Iris pigment epithelial cell (primary cell): ENCODE measurements around the gene SLC25A25.
"Not testable (repeated sequence)": the region's sequence is repeated elsewhere in the genome, so short reads cannot be mapped to it uniquely, and the experiment has no call there.

Experiments
- DNase-seq: peaks from one replicate; pipeline ENCODE4 v3.0.0-alpha.2; 2011; ENCODE audit warnings: low read depth

SLC25A25 gene

GRCh38 chr9:128067645-128068385, at the start of gene SLC25A25:
Gene SLC25A25 (plus strand): TSS chr9:128068232. CDS start chr9:128068320, 88 bp downstream.
- peak; percentile 99 for DNase-seq

DNA sequence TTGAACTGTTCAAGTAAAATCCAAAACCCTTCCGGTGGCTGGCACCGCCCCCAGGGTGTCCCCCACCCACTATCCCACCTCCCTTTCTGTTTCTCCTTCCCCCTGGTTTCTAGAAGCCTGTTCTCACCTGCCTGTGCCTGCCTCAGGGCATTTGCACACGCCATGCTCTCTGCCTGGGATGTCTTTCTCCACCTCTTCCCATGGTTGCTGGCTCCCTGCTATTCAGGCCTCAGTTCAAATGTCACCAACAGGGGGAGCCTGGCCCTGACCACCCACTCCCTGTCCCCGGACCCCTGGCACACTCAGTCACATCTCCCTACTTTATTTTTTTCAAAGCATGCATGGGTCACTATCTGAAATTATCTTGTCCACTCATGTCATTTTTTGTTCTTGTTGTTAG, 47.3 kb upstream of the SLC25A25 start:
- no peak for DNase-seq

DNA sequence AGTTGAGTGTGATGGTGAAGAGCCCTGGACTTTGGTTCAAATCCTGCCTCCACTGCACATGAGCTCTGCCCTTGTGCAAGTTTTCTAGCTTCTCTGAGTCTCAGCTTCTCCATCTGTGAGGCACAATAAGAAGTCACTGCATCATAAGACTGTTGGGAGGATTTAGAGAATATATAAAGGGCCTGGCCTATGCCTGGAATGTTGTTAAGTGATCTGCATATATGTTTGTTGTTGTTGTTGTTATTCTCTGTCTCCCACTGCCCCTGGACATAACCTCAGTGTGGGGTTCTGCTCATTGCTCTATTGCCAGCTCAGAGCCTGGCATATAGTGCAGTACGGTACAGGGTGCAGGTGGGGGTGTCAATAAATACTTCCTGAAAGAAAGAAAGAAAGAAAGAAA, 46.9 kb upstream of the SLC25A25 start:
- no peak for DNase-seq

DNA sequence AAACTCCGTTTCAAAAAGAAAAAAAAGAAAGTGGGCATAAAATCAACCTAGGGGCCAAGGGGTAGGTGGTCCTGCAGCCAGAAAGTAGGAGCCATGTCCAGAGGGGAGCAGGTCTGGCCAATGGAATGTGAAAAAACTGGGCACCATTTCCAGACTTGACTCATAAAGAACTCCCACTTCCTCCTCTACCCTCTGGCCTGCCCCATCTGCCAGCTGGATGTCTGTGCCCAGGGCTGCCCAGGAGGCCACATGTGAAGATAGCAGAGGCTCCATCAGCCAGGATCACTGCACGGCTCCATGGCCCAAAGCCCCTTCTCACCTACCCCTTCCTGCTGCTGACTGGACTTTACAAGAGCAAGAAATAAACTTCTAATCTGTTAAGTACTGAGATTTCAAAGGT, 45.1 kb upstream of the SLC25A25 start:
- DNase-seq = no peak

DNA sequence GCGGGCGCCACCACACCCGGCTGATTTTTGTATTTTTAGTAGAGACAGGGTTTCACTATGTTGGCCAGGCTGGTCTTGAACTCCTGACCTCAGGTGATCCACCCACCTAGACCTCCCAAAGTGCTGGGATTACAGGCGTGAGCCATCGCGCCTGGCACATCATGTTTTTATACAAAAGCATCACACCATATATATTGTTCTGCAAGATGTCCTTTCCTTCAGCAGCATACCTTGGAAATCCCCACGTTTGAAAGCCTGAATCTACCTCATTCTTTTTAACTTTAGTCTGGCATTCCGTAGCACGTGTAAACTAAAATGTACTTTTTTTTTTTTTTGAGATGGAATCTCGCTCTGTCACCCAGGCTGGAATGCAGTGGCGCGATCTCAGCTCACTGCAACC, 44.4 kb upstream of the SLC25A25 start:
- not testable (repeated sequence) for DNase-seq

- no peak for DNase-seq
These were observed 43.2 kb upstream of the SLC25A25 start for GRCh38 chr9:128024761-128025308.

DNA sequence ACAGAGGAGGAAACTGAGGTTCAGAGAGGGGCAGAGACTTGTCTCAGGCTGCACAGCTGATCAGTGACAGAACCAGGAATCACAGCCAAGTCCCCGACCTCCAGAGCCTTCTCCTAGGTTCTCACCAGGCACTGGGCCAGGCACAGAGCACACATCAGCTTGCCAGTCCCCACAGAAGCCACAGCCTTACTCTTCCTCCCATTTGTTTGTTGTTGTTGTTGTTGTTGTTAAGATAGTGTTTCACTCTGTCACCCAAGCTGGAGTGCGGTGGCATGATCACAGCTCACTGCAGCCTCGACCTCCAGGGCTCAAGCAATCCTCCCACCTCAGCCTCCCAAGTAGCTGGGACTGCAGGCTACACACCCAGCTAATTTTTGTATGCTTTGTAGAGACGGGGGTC, 42.3 kb upstream of the SLC25A25 start:
- no peak for DNase-seq

DNA sequence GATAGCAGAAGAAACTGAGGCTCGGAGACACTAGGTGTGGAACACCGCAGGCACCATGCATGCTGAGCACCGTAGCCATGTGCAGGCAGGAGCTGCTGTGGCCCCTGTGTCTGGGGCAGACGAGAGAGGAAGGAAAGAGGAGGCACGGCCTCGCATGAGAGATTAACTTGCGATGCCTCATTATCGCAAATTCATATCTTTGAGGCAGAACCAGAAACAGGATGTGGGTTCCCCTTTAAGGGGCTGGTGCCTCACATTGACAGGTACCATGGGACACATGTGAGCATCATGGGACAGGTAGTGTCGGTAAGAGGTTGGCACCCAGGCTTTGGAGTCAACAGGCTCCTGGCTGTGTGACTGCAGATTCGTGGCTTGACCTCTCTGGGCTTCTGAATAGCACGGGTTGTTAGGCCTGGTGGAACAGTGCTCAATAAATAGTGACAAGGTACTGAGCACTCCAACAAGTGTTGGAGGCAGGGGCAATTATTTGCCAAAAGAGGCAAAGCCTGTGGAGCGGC, 41.7 kb upstream of the SLC25A25 start:
- no peak for DNase-seq

DNA sequence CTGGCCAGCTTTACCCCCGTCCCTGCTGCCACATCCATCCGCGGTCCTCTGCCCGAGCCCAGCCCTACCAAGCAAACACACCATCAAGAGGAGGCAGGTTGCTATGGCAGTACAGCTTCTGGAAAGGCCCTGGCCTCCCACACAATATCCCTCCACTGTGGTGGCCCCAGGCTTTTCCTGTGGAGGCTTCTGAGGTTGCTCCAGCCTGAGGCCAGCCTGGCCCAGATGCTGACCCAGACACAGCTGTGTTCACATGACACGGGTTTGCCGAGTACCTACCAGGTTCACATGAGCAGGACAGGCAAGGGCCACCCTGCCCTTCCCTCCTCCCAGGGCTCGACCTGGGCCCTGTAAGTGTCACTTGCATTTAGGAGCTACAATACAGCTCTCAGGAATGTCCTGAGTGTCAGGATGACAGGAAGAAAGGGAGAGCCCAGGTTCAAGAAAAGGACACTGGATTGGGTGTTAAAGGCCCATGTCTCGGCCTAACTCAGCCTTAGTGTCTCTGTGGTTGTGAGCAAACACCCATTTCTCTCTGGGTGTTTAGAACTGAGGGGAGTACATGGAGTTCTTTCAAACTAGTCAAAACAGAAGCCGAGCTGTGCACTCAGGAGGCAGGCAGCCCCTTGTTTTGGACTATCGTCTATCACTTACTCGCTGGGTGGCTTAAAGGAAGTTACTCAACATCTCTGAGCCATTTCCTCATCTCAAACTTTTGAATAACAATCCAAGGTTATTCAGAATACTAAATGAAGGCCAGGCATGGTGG, 41.1 kb upstream of the SLC25A25 start:
- peak; percentile 81 for DNase-seq

GRCh38 chr9:128027705-128028104, 40.3 kb upstream of the SLC25A25 start:
- DNase-seq = peak; percentile 33

DNA sequence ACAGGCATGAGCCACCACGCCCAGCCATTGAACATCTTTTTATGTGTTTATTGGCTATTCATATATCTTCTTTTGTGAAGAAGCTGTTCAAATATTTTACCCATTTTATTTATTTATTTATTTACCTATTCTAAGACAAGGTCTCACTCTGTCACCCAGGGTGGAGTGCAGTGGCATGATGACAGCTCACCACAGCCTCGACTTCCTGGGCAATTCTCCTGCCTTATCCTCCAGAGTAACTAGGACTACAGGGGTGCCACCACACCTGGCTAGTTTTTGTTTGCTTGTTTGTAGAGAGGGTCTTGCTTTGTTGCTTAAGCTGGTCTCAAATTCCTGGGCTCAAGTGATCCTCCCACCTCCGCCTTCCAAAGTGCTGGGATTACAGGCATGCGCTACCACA, 34.4 kb upstream of the SLC25A25 start:
- DNase-seq = no peak

- peak; percentile 69 for DNase-seq
These were observed 33.0 kb upstream of the SLC25A25 start for GRCh38 chr9:128034821-128035652.

DNA sequence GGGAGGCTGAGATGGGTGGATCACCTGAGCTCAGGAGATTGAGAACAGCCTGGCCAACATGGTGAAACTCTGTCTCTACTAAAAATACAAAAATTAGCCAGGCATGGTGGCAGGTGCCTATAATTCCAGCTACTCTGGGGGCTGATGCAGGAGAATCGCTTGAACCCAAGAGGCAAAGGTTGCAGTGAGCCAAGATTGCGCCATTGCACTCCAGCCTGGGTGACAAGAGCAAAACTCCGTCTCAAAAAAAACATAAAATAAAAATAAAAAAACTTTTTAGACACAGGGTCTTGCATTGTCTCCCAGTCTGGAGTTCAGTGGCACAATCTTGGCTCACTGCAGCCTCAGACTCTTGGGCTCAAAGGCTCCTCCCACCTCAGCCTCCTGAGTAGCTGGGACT, 31.5 kb upstream of the SLC25A25 start:
- not testable (repeated sequence) for DNase-seq

DNA sequence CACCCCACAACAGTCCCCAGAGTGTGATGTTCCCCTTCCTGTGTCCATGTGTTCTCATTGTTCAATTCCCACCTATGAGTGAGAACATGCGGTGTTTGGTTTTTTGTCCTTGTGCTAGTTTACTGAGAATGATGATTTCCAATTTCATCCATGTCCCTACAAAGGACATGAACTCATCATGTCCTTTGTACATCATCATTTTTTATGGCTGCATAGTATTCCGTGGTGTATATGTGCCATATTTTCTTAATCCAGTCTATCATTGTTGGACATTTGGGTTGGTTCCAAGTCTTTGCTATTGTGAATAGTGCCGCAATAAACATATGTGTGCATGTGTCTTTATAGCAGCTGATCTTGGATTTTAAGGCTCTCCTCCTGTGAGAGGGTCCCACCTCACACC, 27.2 kb upstream of the SLC25A25 start:
- not testable (repeated sequence) for DNase-seq

GRCh38 chr9:128042043-128042442, 26.0 kb upstream of the SLC25A25 start:
- DNase-seq = no peak

DNA sequence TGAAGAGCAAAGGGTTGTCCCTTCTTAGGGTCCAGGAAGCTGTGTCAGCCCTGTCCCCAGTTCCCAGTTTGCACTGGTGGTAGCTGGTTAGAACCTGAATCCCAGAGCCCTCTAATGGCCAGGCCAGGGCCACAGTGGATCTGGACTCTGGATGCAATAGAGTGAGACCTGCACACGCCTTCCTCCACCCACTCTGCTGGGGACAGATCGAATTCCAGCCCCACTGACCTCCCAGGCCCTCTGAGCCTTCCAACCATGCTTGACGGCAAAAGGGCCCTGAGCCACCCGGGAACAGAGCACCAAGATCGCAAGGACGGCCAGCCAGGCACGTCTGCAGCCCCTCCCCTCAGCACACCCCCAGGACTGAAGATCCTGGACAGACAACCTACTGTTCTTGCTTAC, 24.6 kb upstream of the SLC25A25 start:
- DNase-seq = no peak

GRCh38 chr9:128045409-128045808, 22.6 kb upstream of the SLC25A25 start:
- DNase-seq = not testable (repeated sequence)

- DNase-seq = no peak
These were observed 22.2 kb upstream of the SLC25A25 start for GRCh38 chr9:128045831-128046230.

- no peak for DNase-seq
These were observed 20.8 kb upstream of the SLC25A25 start for GRCh38 chr9:128047231-128047630.

DNA sequence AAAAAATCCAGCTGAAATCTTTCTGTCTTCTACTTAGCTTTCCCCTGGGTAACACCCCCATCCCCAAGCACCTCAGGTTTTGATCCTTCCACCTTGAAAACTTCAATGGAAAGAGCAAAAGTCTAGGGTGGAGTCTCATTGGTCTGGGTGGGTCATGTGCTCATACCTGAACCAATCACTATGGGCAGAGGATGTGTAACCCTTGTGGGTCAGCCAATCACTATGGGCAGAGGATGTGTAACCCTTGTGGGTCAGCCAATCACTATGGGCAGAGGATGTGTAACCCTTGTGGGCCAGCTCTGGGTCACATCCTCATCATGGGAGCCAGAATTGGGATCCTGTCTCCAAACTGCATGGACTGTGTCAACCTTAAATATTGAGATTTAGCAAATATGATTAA, 19.4 kb upstream of the SLC25A25 start:
- DNase-seq = no peak

GRCh38 chr9:128049843-128050242, 18.2 kb upstream of the SLC25A25 start:
- no peak for DNase-seq
